ENCODE measurements around the gene HACD2. TPM values are rescaled to one million over a fixed set of nuclear protein-coding genes. Genes with fewer than 3 reads are reported as not detected.

HACD2 gene
- polyA plus RNA-seq, 1 donor (not counting 4 experiments of a cell fraction or from before 2014, with no cell fraction given), result 124 TPM

DNA sequence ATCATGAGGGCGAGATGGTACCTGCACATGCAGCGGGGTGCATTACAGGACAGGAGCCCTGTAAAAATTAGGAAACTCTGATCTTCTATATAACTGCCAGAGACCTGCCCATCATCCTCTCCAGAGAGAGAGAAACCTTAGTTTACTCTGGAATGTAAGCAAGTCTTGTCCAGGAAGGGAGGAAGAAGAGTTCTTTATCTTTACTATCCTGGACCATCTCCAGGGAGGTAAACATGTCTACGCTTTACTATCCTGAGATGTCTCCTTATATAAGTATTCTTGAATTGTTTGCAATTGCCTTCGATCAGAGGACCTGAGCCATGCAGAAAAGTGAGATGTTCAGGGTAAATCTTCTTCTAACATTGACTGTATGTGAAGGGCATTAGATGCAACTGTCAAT, 12.7 kb upstream of the HACD2 start:
- H3K4me3 ChIP-seq (ENCODE audit: control insufficient read depth in 2 of 3, extremely low read depth in 1 of 3, insufficient read depth in 2 of 3, low read depth in 1 of 3, low read length in 3 of 3), result no peak overlapping the region
- no peak overlapping the region for H3K9ac ChIP-seq (ENCODE audit: control insufficient read depth, extremely low read depth, insufficient read depth, low read length)
- peaks cover 2 to 5% of the 10 kb centered on the region in 2 experiments for H3K36me3 ChIP-seq (ENCODE audit: control insufficient read depth in 2 of 2, extremely low read depth in 1 of 2, insufficient read depth in 2 of 2, low read length in 2 of 2)
- no peaks in the 10 kb centered on the region for H3K9me1 ChIP-seq (ENCODE audit: control insufficient read depth, extremely low read depth, insufficient read depth, low read length)
- no peaks in the 10 kb centered on the region for H3K27me3 ChIP-seq (ENCODE audit: control insufficient read depth, extremely low read depth, insufficient read depth, low read length)
- no peak overlapping the region for H3K4me2 ChIP-seq (ENCODE audit: control insufficient read depth, extremely low read depth, insufficient read depth, low read depth, low read length)
- no peaks in the 10 kb centered on the region for H3K79me2 ChIP-seq (ENCODE audit: control insufficient read depth, insufficient read depth, low read length)
- H2AFZ ChIP-seq (ENCODE audit: control insufficient read depth, low read length), result no peak overlapping the region
- no peaks in the 10 kb centered on the region for H4K20me1 ChIP-seq (ENCODE audit: control insufficient read depth, extremely low read depth, insufficient read depth, low read length)
- H3K4me1 ChIP-seq (ENCODE audit: control insufficient read depth, extremely low read depth, insufficient read depth, low read length), result peaks cover 28% of the 10 kb centered on the region
- no peak overlapping the region for H3K27ac ChIP-seq (ENCODE audit: control insufficient read depth, insufficient read depth, low read length)
- FAIRE-seq, result no peak
- dilution Hi-C loops (cut with MboI; ENCODE audit: extremely low pct_ligation_motif_present, low sequenced_read_pairs), result no loop called here
- TF ChIP-seq EZH2 (IDR thresholded peaks at IDR 0.05; ENCODE audit: low read length), result no peak
- TF ChIP-seq, protein P1, sequence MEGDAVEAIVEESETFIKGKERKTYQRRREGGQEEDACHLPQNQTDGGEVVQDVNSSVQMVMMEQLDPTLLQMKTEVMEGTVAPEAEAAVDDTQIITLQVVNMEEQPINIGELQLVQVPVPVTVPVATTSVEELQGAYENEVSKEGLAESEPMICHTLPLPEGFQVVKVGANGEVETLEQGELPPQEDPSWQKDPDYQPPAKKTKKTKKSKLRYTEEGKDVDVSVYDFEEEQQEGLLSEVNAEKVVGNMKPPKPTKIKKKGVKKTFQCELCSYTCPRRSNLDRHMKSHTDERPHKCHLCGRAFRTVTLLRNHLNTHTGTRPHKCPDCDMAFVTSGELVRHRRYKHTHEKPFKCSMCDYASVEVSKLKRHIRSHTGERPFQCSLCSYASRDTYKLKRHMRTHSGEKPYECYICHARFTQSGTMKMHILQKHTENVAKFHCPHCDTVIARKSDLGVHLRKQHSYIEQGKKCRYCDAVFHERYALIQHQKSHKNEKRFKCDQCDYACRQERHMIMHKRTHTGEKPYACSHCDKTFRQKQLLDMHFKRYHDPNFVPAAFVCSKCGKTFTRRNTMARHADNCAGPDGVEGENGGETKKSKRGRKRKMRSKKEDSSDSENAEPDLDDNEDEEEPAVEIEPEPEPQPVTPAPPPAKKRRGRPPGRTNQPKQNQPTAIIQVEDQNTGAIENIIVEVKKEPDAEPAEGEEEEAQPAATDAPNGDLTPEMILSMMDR (optimal IDR thresholded peaks at IDR 0.05 in 1 of 3, IDR thresholded peaks at IDR 0.05 in 1 of 3, conservative IDR thresholded peaks at IDR 0.05 in 1 of 3; ENCODE audit: extremely low read depth in 1 of 3, insufficient read depth in 2 of 3, low read length in 3 of 3), result no peak
- no peaks in the 10 kb centered on the region for H3K9me3 ChIP-seq (ENCODE audit: control insufficient read depth, low read depth, low read length)
- DNase-seq (ENCODE audit: low read depth, low spot score), result no peak

- no peak overlapping the region for H2AFZ ChIP-seq (ENCODE audit: control insufficient read depth, low read length)
- FAIRE-seq (peak; percentile 41), DNase-seq (ENCODE audit: low read depth, low spot score) (no peak)
- H4K20me1 ChIP-seq (ENCODE audit: control insufficient read depth, extremely low read depth, insufficient read depth, low read length), result no peaks in the 10 kb centered on the region
- H3K36me3 ChIP-seq (ENCODE audit: control insufficient read depth in 2 of 2, extremely low read depth in 1 of 2, insufficient read depth in 2 of 2, low read length in 2 of 2), result peaks cover 3 to 8% of the 10 kb centered on the region in 2 experiments
- H3K9ac ChIP-seq (ENCODE audit: control insufficient read depth, extremely low read depth, insufficient read depth, low read length), result no peak overlapping the region
- H3K9me3 ChIP-seq (ENCODE audit: control insufficient read depth, low read depth, low read length), result peaks cover under 1% of the 10 kb centered on the region
- TF ChIP-seq EZH2 (IDR thresholded peaks at IDR 0.05; ENCODE audit: low read length), result no peak
- TF ChIP-seq, protein P1 (optimal IDR thresholded peaks at IDR 0.05 in 1 of 3, IDR thresholded peaks at IDR 0.05 in 1 of 3, conservative IDR thresholded peaks at IDR 0.05 in 1 of 3; ENCODE audit: extremely low read depth in 1 of 3, insufficient read depth in 2 of 3, low read length in 3 of 3), result no peak
- no peaks in the 10 kb centered on the region for H3K9me1 ChIP-seq (ENCODE audit: control insufficient read depth, extremely low read depth, insufficient read depth, low read length)
- no peak overlapping the region for H3K4me3 ChIP-seq (ENCODE audit: control insufficient read depth in 2 of 3, extremely low read depth in 1 of 3, insufficient read depth in 2 of 3, low read depth in 1 of 3, low read length in 3 of 3)
- dilution Hi-C loops (cut with MboI; ENCODE audit: extremely low pct_ligation_motif_present, low sequenced_read_pairs), result no loop called here
- H3K27ac ChIP-seq (ENCODE audit: control insufficient read depth, insufficient read depth, low read length), result no peak overlapping the region
- H3K27me3 ChIP-seq (ENCODE audit: control insufficient read depth, extremely low read depth, insufficient read depth, low read length), result no peaks in the 10 kb centered on the region
- peaks cover 8% of the 10 kb centered on the region for H3K4me1 ChIP-seq (ENCODE audit: control insufficient read depth, extremely low read depth, insufficient read depth, low read length)
- peaks cover 9% of the 10 kb centered on the region for H3K79me2 ChIP-seq (ENCODE audit: control insufficient read depth, insufficient read depth, low read length)
- no peak overlapping the region for H3K4me2 ChIP-seq (ENCODE audit: control insufficient read depth, extremely low read depth, insufficient read depth, low read depth, low read length)
Observed at GRCh38 chr3:123595396-123596180, 10.7 kb upstream of the HACD2 start.

All from keratinocyte (primary cell).